ENCODE data around the gene GRIN1. TPM values are rescaled to one million over a fixed set of nuclear protein-coding genes. Genes with fewer than 3 reads are reported as not detected.
A peak's percentile ranks its signal among the peaks of the same experiment; 100 is the strongest.

GRIN1 gene
- total and polyA plus RNA-seq, 2 of the 13 experiments (the other 11 are each of a cell fraction or from before 2014, with no cell fraction given), result 0.13 TPM; not detected in 1

DNA sequence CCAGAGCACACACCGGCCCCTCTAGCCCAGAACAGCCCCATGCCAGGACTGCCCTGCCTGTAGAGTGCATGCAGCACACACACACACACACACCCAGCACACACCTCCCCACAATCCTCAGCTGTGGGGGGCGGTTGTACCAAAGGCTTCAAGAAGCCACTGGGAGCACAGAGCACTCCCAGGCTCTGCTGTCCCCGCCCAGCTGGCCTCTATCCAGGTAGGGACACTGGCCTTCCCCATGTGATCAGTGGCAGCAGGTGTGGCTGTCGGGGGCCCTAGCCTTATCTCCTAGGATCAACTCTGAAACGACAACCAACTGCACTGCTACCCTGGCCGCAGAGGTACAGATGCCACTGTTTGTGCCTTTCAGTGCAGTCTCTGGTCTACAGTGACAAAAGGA, 47.4 kb downstream of the GRIN1 start:
- Histone ChIP-seq H3K4me2 (ENCODE audit: low read depth, low read length) (peak overlapping the region; percentile 90), H3K4me3 (replicated peaks in 1 of 3; ENCODE audit: insufficient read depth in 1 of 3, low read depth in 2 of 3, low read length in 3 of 3) (peak overlapping the region in 1 of 3 experiments; percentile 97; a peak in 3 of 6 replicates)

DNA sequence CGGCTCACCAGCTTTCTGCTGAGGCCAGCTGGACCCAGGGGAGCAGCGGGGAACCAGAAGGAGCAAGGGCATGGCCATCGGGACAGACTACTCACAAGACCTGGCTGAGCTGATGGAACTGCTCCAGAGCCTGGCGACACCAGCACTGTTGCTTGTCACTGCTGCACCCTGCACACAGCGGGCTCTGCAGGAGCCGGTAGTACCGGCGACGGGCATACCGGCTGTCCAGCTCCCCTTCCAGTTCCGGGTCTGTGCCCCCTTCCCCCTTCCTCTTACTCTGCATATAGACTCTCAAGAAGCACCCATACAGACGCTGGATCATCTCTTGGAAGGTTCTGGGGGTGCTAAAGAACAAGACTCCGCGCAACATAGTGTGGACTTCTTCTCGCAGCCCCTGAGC, 48.4 kb downstream of the GRIN1 start:
- Histone ChIP-seq H3K36me3 (replicated peaks in 1 of 2; ENCODE audit: control insufficient read depth in 1 of 2, insufficient read depth in 2 of 2, low read length in 2 of 2) (peaks cover 26 to 41% of the 10 kb centered on the region in 2 experiments; a peak in 3 of 5 replicates), H3K9ac (ENCODE audit: insufficient read depth, low read depth, low read length) (peak overlapping the region; percentile 87), H3K4me2 (ENCODE audit: low read depth, low read length) (peak overlapping the region; percentile 90), H3K79me2 (ENCODE audit: insufficient read depth, low read length) (peaks cover 26% of the 10 kb centered on the region), H3K9me3 (ENCODE audit: low read length) (no peaks in the 10 kb centered on the region), H2AFZ (ENCODE audit: low read length) (no peak overlapping the region), H3K27ac (ENCODE audit: extremely low read length, insufficient read depth, low read length) (no peak overlapping the region), H3K27me3 (ENCODE audit: control insufficient read depth in 1 of 2, insufficient read depth in 2 of 2, low read length in 2 of 2) (no peaks in the 10 kb centered on the region), H3K4me3 (replicated peaks in 1 of 3; ENCODE audit: insufficient read depth in 1 of 3, low read depth in 2 of 3, low read length in 3 of 3) (peak overlapping the region; percentile 84 to 99 (median 97)), H3K4me1 (ENCODE audit: insufficient read depth, low read length) (peaks cover 28% of the 10 kb centered on the region), H4K20me1 (ENCODE audit: insufficient read depth, low read length) (no peaks in the 10 kb centered on the region)
- intact Hi-C loops (cut with micrococcal nuclease; ENCODE audit: unreplicated experiment) (no loop called here), in situ Hi-C loops (cut with HindIII; ENCODE audit: extremely low pct_ligation_motif_present, low pct_unique_long_range_greater_than_20kb) (loop anchor here (5.0 kb wide), 1 partner anchor 40 kb away; the partner anchor contains the start of genes CYSRT1 and RNF224)
- FAIRE-seq, result no peak
- ATAC-seq, result no peak
- POLR2A ChIA-PET, result interaction anchor here (2.1 to 3.8 kb wide), 4 partner anchors 11 to 57 kb away, joined by 12 to 52 read pairs (median 36); partner anchors contain the start of gene TPRN
- BruUV-seq (replicated peaks), result no TSS peak
- DNase-seq (ENCODE audit: low spot score), result no peak
- CTCF ChIA-PET (ENCODE audit: low intra/inter-chr PET ratio, low total read pairs), result interaction anchor here (2.6 kb wide), 1 partner anchor 48 kb away, joined by 19 read pairs; no protein-coding TSS in a partner anchor
- 65% methylated on average over 11 of the region's 15 CpGs for WGBS (ENCODE audit: low lambda C conversion rate)
- TF ChIP-seq, protein P1, sequence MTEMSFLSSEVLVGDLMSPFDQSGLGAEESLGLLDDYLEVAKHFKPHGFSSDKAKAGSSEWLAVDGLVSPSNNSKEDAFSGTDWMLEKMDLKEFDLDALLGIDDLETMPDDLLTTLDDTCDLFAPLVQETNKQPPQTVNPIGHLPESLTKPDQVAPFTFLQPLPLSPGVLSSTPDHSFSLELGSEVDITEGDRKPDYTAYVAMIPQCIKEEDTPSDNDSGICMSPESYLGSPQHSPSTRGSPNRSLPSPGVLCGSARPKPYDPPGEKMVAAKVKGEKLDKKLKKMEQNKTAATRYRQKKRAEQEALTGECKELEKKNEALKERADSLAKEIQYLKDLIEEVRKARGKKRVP (CRISPR knock-in tag; IDR thresholded peaks at IDR 0.05), result no peak
- TF ChIP-seq ZNF251 (CRISPR knock-in tag; IDR thresholded peaks at IDR 0.05) (no peak), NPAS2 (CRISPR knock-in tag; IDR thresholded peaks at IDR 0.05; ENCODE audit: borderline replicate concordance) (no peak), TBX3 (IDR thresholded peaks at IDR 0.05; ENCODE audit: borderline replicate concordance) (no peak), SAFB2 (CRISPR knock-in tag; IDR thresholded peaks at IDR 0.05; ENCODE audit: borderline replicate concordance, low read depth) (no peak), HIVEP1 (CRISPR knock-in tag; IDR thresholded peaks at IDR 0.05) (no peak), ZMYM4 (CRISPR knock-in tag; IDR thresholded peaks at IDR 0.05) (no peak), RFXAP (CRISPR knock-in tag; IDR thresholded peaks at IDR 0.05; ENCODE audit: borderline replicate concordance) (no peak), TP53 (CRISPR knock-in tag; conservative IDR thresholded peaks at IDR 0.05) (no peak), ZFY (CRISPR knock-in tag; IDR thresholded peaks at IDR 0.05) (no peak)
- TF ChIP-seq, protein P2, sequence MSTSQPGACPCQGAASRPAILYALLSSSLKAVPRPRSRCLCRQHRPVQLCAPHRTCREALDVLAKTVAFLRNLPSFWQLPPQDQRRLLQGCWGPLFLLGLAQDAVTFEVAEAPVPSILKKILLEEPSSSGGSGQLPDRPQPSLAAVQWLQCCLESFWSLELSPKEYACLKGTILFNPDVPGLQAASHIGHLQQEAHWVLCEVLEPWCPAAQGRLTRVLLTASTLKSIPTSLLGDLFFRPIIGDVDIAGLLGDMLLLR (CRISPR knock-in tag; IDR thresholded peaks at IDR 0.05), result no peak
- TF ChIP-seq, protein P3, sequence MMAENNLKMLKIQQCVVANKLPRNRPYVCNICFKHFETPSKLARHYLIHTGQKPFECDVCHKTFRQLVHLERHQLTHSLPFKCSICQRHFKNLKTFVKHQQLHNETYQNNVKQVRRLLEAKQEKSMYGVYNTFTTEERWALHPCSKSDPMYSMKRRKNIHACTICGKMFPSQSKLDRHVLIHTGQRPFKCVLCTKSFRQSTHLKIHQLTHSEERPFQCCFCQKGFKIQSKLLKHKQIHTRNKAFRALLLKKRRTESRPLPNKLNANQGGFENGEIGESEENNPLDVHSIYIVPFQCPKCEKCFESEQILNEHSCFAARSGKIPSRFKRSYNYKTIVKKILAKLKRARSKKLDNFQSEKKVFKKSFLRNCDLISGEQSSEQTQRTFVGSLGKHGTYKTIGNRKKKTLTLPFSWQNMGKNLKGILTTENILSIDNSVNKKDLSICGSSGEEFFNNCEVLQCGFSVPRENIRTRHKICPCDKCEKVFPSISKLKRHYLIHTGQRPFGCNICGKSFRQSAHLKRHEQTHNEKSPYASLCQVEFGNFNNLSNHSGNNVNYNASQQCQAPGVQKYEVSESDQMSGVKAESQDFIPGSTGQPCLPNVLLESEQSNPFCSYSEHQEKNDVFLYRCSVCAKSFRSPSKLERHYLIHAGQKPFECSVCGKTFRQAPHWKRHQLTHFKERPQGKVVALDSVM (CRISPR knock-in tag; IDR thresholded peaks at IDR 0.05), result no peak

More for the DNA sequence above, 47.4 kb downstream of the GRIN1 start:
- intact Hi-C loops (cut with micrococcal nuclease; ENCODE audit: unreplicated experiment) (no loop called here), in situ Hi-C loops (cut with HindIII; ENCODE audit: extremely low pct_ligation_motif_present, low pct_unique_long_range_greater_than_20kb) (loop anchor here (5.0 kb wide), 1 partner anchor 41 kb away; the partner anchor contains the start of genes CYSRT1 and RNF224)
- Histone ChIP-seq H3K27me3 (ENCODE audit: control insufficient read depth in 1 of 2, insufficient read depth in 2 of 2, low read length in 2 of 2) (no peaks in the 10 kb centered on the region), H3K4me1 (ENCODE audit: insufficient read depth, low read length) (peaks cover 28% of the 10 kb centered on the region), H3K36me3 (replicated peaks in 1 of 2; ENCODE audit: control insufficient read depth in 1 of 2, insufficient read depth in 2 of 2, low read length in 2 of 2) (peaks cover 21 to 37% of the 10 kb centered on the region in 2 experiments; a peak in 4 of 5 replicates), H3K27ac (ENCODE audit: extremely low read length, insufficient read depth, low read length) (no peak overlapping the region), H3K79me2 (ENCODE audit: insufficient read depth, low read length) (peaks cover 26% of the 10 kb centered on the region), H4K20me1 (ENCODE audit: insufficient read depth, low read length) (no peaks in the 10 kb centered on the region), H3K9ac (ENCODE audit: insufficient read depth, low read depth, low read length) (no peak overlapping the region), H3K9me3 (ENCODE audit: low read length) (no peaks in the 10 kb centered on the region), H2AFZ (ENCODE audit: low read length) (no peak overlapping the region)
- no peak for ATAC-seq
- no peak for TF ChIP-seq ZNF10 (CRISPR knock-in tag; IDR thresholded peaks at IDR 0.05; ENCODE audit: borderline replicate concordance, low read depth)
- no peak for FAIRE-seq
- CTCF ChIA-PET (ENCODE audit: low intra/inter-chr PET ratio, low total read pairs), result no interaction called here
- WGBS (ENCODE audit: low lambda C conversion rate), result 92% methylated on average over 2 of the region's 6 CpGs
- DNase-seq (ENCODE audit: low spot score), result no peak
- no TSS peak for BruUV-seq (replicated peaks)
- POLR2A ChIA-PET, result no interaction called here

Measured in HepG2 (cell line).